OCI-LY1 (cell line): Measurements from ENCODE around the gene PLPPR2.

Experiments
- H2AFZ ChIP-seq: fragments of 200-600 bp; sonication (generic), shearing (Covaris generic); 2 replicates; pipeline ENCODE4 v1.6.0; 2014; ENCODE audit warnings: antibody characterized with exemption, mild to moderate bottlenecking, low read length
- H3F3A ChIP-seq: fragments of 200-600 bp; sonication (generic), shearing (Covaris generic); 2 replicates; pipeline ENCODE4 v1.6.0; 2014; ENCODE audit warnings: mild to moderate bottlenecking, antibody characterized with exemption, low read length, moderate library complexity; ENCODE audit not compliant: insufficient read depth
- H3K27ac ChIP-seq: fragments of 200-600 bp; sonication (generic); 2 replicates; pipeline ENCODE4 v1.5.1; 2014; ENCODE audit warnings: low read length, mixed run types, mild to moderate bottlenecking, low read depth; ENCODE audit not compliant: poor library complexity, severe bottlenecking
- H3K27me3 ChIP-seq: fragments of 200-600 bp; sonication (generic); 2 replicates; pipeline ENCODE4 v1.6.0; 2014; ENCODE audit warnings: antibody characterized with exemption, mild to moderate bottlenecking, low read length, moderate library complexity; ENCODE audit not compliant: insufficient read depth
- H3K36me3 ChIP-seq: fragments of 200-600 bp; sonication (generic); 2 replicates; pipeline ENCODE4 v1.6.1; 2014; ENCODE audit warnings: mild to moderate bottlenecking, antibody characterized with exemption, low read length, moderate library complexity, mixed read lengths; ENCODE audit not compliant: insufficient read depth
- H3K4me1 ChIP-seq: fragments of 200-600 bp; sonication (generic); 2 replicates; pipeline ENCODE4 v1.5.1; 2014; ENCODE audit warnings: mild to moderate bottlenecking, low read length, moderate library complexity; ENCODE audit not compliant: insufficient read depth, severe bottlenecking
- H3K4me2 ChIP-seq: fragments of 200-600 bp; sonication (generic), shearing (Covaris generic); 2 replicates; pipeline ENCODE4 v1.6.1; 2014; ENCODE audit warnings: low read length
- H3K4me3 ChIP-seq: fragments of 200-600 bp; sonication (generic); 2 replicates; pipeline ENCODE4 v1.5.1; 2014; ENCODE audit warnings: low read length, low read depth, mild to moderate bottlenecking, mixed read lengths; ENCODE audit not compliant: poor library complexity, severe bottlenecking
- H3K79me2 ChIP-seq: fragments of 200-600 bp; shearing (Covaris generic); 2 replicates; pipeline ENCODE4 v1.6.1; 2016; ENCODE audit warnings: mixed run types, low read length, mixed read lengths; ENCODE audit not compliant: insufficient read depth
- H3K9ac ChIP-seq: fragments of 200-600 bp; sonication (generic), shearing (Covaris generic); 2 replicates; pipeline ENCODE4 v1.6.1; 2014; ENCODE audit warnings: mild to moderate bottlenecking, low read length, mixed read lengths
- H3K9me2 ChIP-seq: fragments of 200-600 bp; sonication (generic), shearing (Covaris generic); 2 replicates; pipeline ENCODE4 v1.6.1; 2014; ENCODE audit warnings: low read depth, mild to moderate bottlenecking, low read length, mixed read lengths
- H3K9me3 ChIP-seq: fragments of 200-600 bp; shearing (Covaris generic); 2 replicates; pipeline ENCODE4 v1.6.1; 2014; ENCODE audit warnings: low read length, mixed read lengths
- H4K20me1 ChIP-seq: fragments of 200-600 bp; sonication (generic), shearing (Covaris generic); 2 replicates; pipeline ENCODE4 v1.6.0; 2016; ENCODE audit warnings: mild to moderate bottlenecking, low read length; ENCODE audit not compliant: insufficient read depth
- CTCF ChIP-seq: fragments of 200-600 bp; sonication (generic), shearing (Covaris generic); IDR thresholded peaks from 2 replicates; pipeline ENCODE4 v1.5.1; 2017; ENCODE audit warnings: mild to moderate bottlenecking, antibody characterized with exemption, low read length, moderate library complexity, mixed read lengths
- EZH2 ChIP-seq: fragments of 200-600 bp; sonication (generic), shearing (Covaris generic); IDR thresholded peaks from 2 replicates; pipeline ENCODE4 v1.8.0; 2017; ENCODE audit warnings: borderline replicate concordance, mixed run types, mild to moderate bottlenecking, antibody characterized with exemption, low read length, moderate library complexity, mixed read lengths

PLPPR2 gene

GRCh38 chr19:11324079-11324661, 31.1 kb upstream of the PLPPR2 start:
- Histone ChIP-seq H4K20me1 (no peaks in the 10 kb centered on the region), H2AFZ (no peak overlapping the region), H3K9me2 (no peaks in the 10 kb centered on the region), H3K9me3 (no peaks in the 10 kb centered on the region), H3K9ac (peak overlapping the region; percentile 23; the same call in 1 of the 2 replicates), H3K36me3 (no peaks in the 10 kb centered on the region), H3K27me3 (no peaks in the 10 kb centered on the region), H3F3A (no peaks in the 10 kb centered on the region), H3K4me1 (peaks cover 37% of the 10 kb centered on the region), H3K27ac (peak overlapping the region; percentile 70), H3K79me2 (no peaks in the 10 kb centered on the region), H3K4me2 (peak overlapping the region; percentile 47; the same call in 1 of the 2 replicates), H3K4me3 (no peak overlapping the region)
- TF ChIP-seq CTCF (no peak), EZH2 (no peak)

DNA sequence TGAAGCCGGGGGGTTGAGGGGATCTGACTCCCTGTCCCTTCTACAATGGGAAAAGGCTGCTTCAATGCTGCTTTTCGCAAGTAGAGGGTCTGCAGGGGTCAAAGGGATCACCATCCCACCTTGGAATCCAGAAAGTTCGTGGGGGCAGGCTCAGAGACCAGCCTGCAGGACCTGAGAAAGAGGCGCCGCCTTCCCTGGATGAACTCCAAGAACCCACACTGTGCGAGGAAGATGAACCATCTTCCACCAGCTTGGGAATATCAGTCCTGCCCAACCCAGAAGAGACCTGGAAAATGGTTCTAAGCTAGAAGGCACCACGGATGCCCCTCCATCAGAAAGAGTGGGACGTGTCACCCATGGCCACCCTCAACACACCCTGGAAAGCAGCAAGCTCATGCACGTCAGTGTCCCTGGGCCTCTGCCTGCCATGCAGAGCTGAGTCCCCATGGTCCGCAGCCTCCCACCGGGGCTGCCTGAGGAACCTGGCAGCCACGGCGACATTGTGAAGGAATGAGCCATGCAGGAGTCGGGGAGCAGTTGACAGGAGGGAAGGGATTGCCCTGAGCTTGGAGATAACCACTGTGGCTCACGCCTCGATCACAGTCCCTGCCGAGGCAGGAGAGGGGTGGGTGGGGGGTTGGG, 30.4 kb upstream of the PLPPR2 start:
- H3K4me1 ChIP-seq = peaks cover 37% of the 10 kb centered on the region
- TF ChIP-seq EZH2 (no peak), CTCF (no peak)
- H4K20me1 ChIP-seq = no peaks in the 10 kb centered on the region
- no peaks in the 10 kb centered on the region for H3K9me3 ChIP-seq
- peak overlapping the region; percentile 70 for H3K27ac ChIP-seq
- no peak overlapping the region for H2AFZ ChIP-seq
- no peaks in the 10 kb centered on the region for H3F3A ChIP-seq
- no peaks in the 10 kb centered on the region for H3K9me2 ChIP-seq
- H3K36me3 ChIP-seq = no peaks in the 10 kb centered on the region
- no peaks in the 10 kb centered on the region for H3K27me3 ChIP-seq
- H3K79me2 ChIP-seq = no peaks in the 10 kb centered on the region
- no peak overlapping the region for H3K4me3 ChIP-seq
- peak overlapping the region; percentile 47; the same call in 1 of the 2 replicates for H3K4me2 ChIP-seq
- peak overlapping the region; percentile 23; the same call in 1 of the 2 replicates for H3K9ac ChIP-seq

DNA sequence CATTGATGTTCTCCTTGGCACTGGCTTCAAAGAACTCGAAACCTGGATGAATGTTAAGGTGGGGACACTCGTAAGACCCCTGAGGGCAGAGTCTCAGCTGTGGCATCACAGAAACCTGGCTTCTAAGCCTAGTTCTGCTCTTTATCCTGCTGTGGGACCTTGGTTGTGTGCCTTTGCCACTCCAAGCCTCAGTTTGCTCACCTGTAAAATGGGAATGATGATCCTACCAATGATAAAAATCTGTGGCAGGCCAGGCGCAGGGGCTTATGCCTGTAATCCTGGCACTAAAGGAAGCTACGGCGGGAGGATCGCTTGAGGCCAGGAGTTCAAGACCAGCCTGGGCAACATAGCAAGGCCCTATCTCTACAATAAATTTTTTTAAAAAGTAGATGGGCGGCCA, 29.7 kb upstream of the PLPPR2 start:
- H3K27me3 ChIP-seq = no peaks in the 10 kb centered on the region
- no peak overlapping the region for H3K9ac ChIP-seq
- no peak overlapping the region for H2AFZ ChIP-seq
- no peak for TF ChIP-seq CTCF
- no peak for TF ChIP-seq EZH2
- H3F3A ChIP-seq = no peaks in the 10 kb centered on the region
- H3K4me1 ChIP-seq = peaks cover 33% of the 10 kb centered on the region
- no peak overlapping the region for H3K4me2 ChIP-seq
- H3K4me3 ChIP-seq = no peak overlapping the region
- H3K79me2 ChIP-seq = no peaks in the 10 kb centered on the region
- no peak overlapping the region for H3K27ac ChIP-seq
- H3K9me2 ChIP-seq = no peaks in the 10 kb centered on the region
- no peaks in the 10 kb centered on the region for H3K9me3 ChIP-seq
- no peaks in the 10 kb centered on the region for H4K20me1 ChIP-seq
- no peaks in the 10 kb centered on the region for H3K36me3 ChIP-seq
